MM.1S (cell line): ENCODE results near the gene TRABD2B.

Experiments used
- DNase-seq: peaks from one replicate; pipeline ENCODE4 v3.0.0-alpha.2; 2015
- H2AFZ ChIP-seq: fragments of 300-600 bp; sonication (generic); 2 replicates; pipeline ENCODE4 v1.6.0; 2016; ENCODE audit warnings: antibody characterized with exemption, low read length
- H3F3A ChIP-seq: fragments of 300-600 bp; sonication (generic); 2 replicates; pipeline ENCODE4 v1.6.1; 2016; ENCODE audit warnings: mild to moderate bottlenecking, antibody characterized with exemption, low read length, moderate library complexity, mixed read lengths; ENCODE audit not compliant: insufficient read depth
- H3K27ac ChIP-seq: fragments of 300-600 bp; sonication (generic); 2 replicates; pipeline ENCODE4 v1.5.1; 2016; ENCODE audit warnings: mild to moderate bottlenecking, low read length
- H3K27me3 ChIP-seq: fragments of 300-600 bp; sonication (generic); replicated peaks from 2 replicates; pipeline ENCODE4 v1.6.0; 2016; ENCODE audit warnings: low read length; ENCODE audit not compliant: insufficient read depth
- H3K36me3 ChIP-seq: fragments of 300-600 bp; sonication (generic); replicated peaks from 2 replicates; pipeline ENCODE4 v1.6.1; 2016; ENCODE audit warnings: mild to moderate bottlenecking, low read length, mixed read lengths; ENCODE audit not compliant: insufficient read depth
- H3K4me1 ChIP-seq: fragments of 300-600 bp; sonication (generic); 2 replicates; pipeline ENCODE4 v1.6.1; 2016; ENCODE audit warnings: low read length, mixed read lengths
- H3K4me2 ChIP-seq: fragments of 300-600 bp; sonication (generic); 2 replicates; pipeline ENCODE4 v1.6.0; 2016; ENCODE audit warnings: low read depth, low read length
- H3K4me3 ChIP-seq: fragments of 300-600 bp; sonication (generic); 2 replicates; pipeline ENCODE4 v1.5.1; 2016; ENCODE audit warnings: low read length, mixed read lengths
- H3K79me2 ChIP-seq: fragments of 300-600 bp; sonication (generic); 2 replicates; pipeline ENCODE4 v1.6.1; 2016; ENCODE audit warnings: mixed run types, low read length, mixed read lengths
- H3K9ac ChIP-seq: fragments of 300-600 bp; sonication (generic); 2 replicates; pipeline ENCODE4 v1.6.1; 2016; ENCODE audit warnings: low read length, mixed read lengths
- H3K9me2 ChIP-seq: fragments of 300-600 bp; sonication (generic); replicated peaks from 2 replicates; pipeline ENCODE4 v1.6.1; 2016; ENCODE audit warnings: mild to moderate bottlenecking, low read length, mixed read lengths; ENCODE audit not compliant: insufficient read depth
- H3K9me3 ChIP-seq: fragments of 300-600 bp; sonication (generic); replicated peaks from 2 replicates; pipeline ENCODE4 v1.6.1; 2016; ENCODE audit warnings: mild to moderate bottlenecking, low read length, mixed read lengths; ENCODE audit not compliant: insufficient read depth
- H4K20me1 ChIP-seq: fragments of 300-600 bp; sonication (generic); 2 replicates; pipeline ENCODE4 v1.6.1; 2016; ENCODE audit warnings: mild to moderate bottlenecking, low read length, moderate library complexity, mixed read lengths; ENCODE audit not compliant: insufficient read depth
- EZH2 ChIP-seq: fragments of 300-600 bp; sonication (generic); optimal IDR thresholded peaks from 2 replicates; pipeline ENCODE3; 2017; ENCODE audit warnings: low read depth, mild to moderate bottlenecking, antibody characterized with exemption, low read length, mixed read lengths
- EZH2phosphoT487 ChIP-seq: fragments of 300-600 bp; sonication (generic); IDR thresholded peaks from 2 replicates; pipeline ENCODE4 v1.6.1; 2018; ENCODE audit warnings: antibody characterized with exemption, low read length
- TF ChIP-seq, protein P1 (sequence below): fragments of 300-600 bp; sonication (generic); IDR thresholded peaks from 2 replicates; pipeline ENCODE4 v1.5.1; 2016; ENCODE audit warnings: antibody characterized with exemption, low read length, mixed read lengths

TRABD2B gene

DNA sequence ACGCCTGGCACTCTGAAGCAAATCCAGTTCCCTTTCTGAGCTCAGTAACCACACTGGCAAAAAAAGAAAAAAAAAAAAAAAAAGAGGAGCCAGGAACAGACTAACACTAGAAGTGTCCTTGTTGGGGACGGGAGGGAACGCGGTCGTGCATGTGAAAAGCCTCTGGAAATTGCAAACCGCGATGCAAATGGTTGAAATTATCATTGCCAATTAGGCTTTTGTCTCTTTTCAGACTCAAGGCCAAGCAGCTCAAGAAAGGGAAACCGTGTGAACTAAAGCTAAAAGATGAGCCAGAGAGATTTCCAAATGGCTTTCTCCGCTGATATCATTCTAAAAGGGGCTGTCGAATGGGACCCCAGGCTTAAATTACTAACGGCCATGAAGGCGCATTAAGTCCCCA lies 13.5 kb downstream of the TRABD2B start:
- no peaks in the 10 kb centered on the region for H3K27me3 ChIP-seq
- H4K20me1 ChIP-seq = no peaks in the 10 kb centered on the region
- peak overlapping the region; percentile 50; the same call in 1 of the 2 replicates for H3K4me2 ChIP-seq
- no peaks in the 10 kb centered on the region for H3F3A ChIP-seq
- no peaks in the 10 kb centered on the region for H3K9me2 ChIP-seq
- no peaks in the 10 kb centered on the region for H3K9me3 ChIP-seq
- H3K4me1 ChIP-seq = peaks cover 11% of the 10 kb centered on the region
- no peaks in the 10 kb centered on the region for H3K36me3 ChIP-seq
- DNase-seq = no peak
- no peak overlapping the region for H3K4me3 ChIP-seq
- no peak overlapping the region for H3K27ac ChIP-seq
- TF ChIP-seq EZH2 = no peak
- TF ChIP-seq, protein P1, sequence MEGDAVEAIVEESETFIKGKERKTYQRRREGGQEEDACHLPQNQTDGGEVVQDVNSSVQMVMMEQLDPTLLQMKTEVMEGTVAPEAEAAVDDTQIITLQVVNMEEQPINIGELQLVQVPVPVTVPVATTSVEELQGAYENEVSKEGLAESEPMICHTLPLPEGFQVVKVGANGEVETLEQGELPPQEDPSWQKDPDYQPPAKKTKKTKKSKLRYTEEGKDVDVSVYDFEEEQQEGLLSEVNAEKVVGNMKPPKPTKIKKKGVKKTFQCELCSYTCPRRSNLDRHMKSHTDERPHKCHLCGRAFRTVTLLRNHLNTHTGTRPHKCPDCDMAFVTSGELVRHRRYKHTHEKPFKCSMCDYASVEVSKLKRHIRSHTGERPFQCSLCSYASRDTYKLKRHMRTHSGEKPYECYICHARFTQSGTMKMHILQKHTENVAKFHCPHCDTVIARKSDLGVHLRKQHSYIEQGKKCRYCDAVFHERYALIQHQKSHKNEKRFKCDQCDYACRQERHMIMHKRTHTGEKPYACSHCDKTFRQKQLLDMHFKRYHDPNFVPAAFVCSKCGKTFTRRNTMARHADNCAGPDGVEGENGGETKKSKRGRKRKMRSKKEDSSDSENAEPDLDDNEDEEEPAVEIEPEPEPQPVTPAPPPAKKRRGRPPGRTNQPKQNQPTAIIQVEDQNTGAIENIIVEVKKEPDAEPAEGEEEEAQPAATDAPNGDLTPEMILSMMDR = no peak
- no peak overlapping the region for H2AFZ ChIP-seq
- no peak overlapping the region for H3K9ac ChIP-seq
- H3K79me2 ChIP-seq = no peaks in the 10 kb centered on the region

DNA sequence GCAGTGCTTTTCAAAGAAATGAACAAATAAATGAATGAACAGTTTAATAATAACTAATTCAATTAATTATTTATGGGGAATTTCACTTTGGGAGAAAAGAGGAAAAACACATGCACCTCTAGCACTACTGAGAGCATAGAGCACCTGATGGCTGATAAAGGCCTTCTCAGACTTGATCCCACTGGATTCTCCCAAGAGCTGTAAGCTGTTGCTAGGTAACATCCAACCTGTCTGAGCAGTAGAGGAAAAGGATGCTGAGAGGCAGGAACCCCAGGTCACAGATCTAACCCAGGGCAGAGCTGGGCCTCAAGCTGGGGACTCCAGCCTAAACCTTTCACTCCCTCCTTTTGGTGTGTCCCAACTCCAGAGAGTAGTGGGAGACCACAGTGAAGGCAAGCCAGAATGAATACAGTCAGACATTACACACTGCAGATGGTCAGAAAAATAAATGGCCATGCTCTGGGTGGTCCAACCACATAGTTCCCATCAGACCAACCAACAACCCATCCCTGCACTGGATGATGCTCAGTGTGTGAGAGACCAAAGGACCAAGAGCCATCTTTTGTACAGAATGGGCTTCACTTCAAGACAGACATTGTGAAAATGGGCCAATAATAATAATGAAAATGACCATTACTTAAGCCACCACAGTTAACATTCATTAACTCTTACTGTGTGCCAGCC lies 15.4 kb downstream of the TRABD2B start:
- Histone ChIP-seq H3K79me2 (no peaks in the 10 kb centered on the region), H3K9me2 (no peaks in the 10 kb centered on the region), H4K20me1 (no peaks in the 10 kb centered on the region), H3K27me3 (no peaks in the 10 kb centered on the region), H3K9me3 (no peaks in the 10 kb centered on the region), H2AFZ (no peak overlapping the region), H3K27ac (no peak overlapping the region), H3F3A (no peaks in the 10 kb centered on the region), H3K4me2 (no peak overlapping the region), H3K4me1 (peaks cover 11% of the 10 kb centered on the region), H3K36me3 (no peaks in the 10 kb centered on the region), H3K9ac (no peak overlapping the region), H3K4me3 (no peak overlapping the region)
- DNase-seq = no peak
- TF ChIP-seq EZH2phosphoT487 (no peak), EZH2 (no peak)
- TF ChIP-seq, protein P1 = no peak

DNA sequence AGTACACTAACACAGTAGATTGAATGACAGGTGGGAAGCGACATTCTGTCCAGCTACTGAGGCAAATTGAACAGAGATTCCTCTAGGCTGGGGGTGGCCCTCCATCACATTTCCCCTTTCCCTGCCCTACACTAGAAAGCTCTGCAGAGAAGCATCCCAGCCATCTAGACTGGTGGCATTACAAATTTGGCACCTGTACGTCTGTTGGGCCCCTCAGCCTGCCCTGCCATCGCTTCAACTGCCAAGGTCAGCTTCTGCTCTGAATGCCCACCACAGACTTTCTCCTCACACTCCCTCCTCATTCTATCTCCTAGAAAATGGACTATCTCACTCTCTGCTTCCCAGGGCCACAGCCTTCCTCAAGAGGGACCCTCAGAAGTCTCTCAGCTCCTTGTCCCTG lies 16.7 kb downstream of the TRABD2B start:
- H3K9me2 ChIP-seq = no peaks in the 10 kb centered on the region
- no peaks in the 10 kb centered on the region for H3F3A ChIP-seq

More for the DNA sequence above, 16.7 kb downstream of the TRABD2B start:
- DNase-seq = no peak
- Histone ChIP-seq H3K4me2 (no peak overlapping the region), H4K20me1 (no peaks in the 10 kb centered on the region), H3K4me1 (peaks cover 8% of the 10 kb centered on the region), H3K4me3 (no peak overlapping the region), H3K27me3 (no peaks in the 10 kb centered on the region), H3K27ac (no peak overlapping the region), H3K36me3 (no peaks in the 10 kb centered on the region), H3K9me3 (no peaks in the 10 kb centered on the region), H3K79me2 (no peaks in the 10 kb centered on the region), H3K9ac (no peak overlapping the region), H2AFZ (no peak overlapping the region)
- TF ChIP-seq EZH2phosphoT487 (no peak), EZH2 (no peak)
- TF ChIP-seq, protein P1 = no peak
